Measurements from ENCODE around the gene SOCS2. TPM values are rescaled to one million over a fixed set of nuclear protein-coding genes. Genes with fewer than 3 reads are reported as not detected.

Gene SOCS2
- total and polyA plus RNA-seq, 2 donors (not counting 3 experiments of a cell fraction or from before 2014, with no cell fraction given), result 2.4 to 5.6 TPM

DNA sequence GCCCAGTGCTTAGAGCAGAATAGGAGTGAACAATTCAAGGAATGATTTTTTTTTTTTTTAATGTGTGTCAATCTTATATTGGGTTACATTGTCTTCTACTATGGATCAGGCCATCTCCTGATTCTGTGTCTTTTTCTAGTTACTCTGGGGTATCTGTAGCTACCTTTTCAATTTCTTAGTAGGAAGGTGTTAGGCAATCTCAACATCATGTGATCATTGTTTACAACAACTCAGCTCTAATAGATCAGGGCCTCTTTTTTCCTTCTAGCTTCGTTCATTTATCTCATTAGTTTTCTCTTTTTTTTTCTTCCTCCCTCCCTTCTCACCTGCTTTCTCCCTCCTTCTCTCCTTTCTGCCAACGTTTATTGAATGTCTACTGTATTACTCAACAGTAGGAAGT, 8.9 kb downstream of the SOCS2 start:
- H3K9ac ChIP-seq (replicated peaks; ENCODE audit: extremely low read depth, insufficient read depth, low read length), result no peak overlapping the region
- no peaks in the 10 kb centered on the region for H3K36me3 ChIP-seq (ENCODE audit: control insufficient read depth in 2 of 2, extremely low read depth in 1 of 2, insufficient read depth in 2 of 2, low read length in 2 of 2)
- FAIRE-seq (no peak), DNase-seq (ENCODE audit: low read depth, low spot score) (no peak)
- no TSS peak for BruUV-seq (replicated peaks)
- H3K27ac ChIP-seq (ENCODE audit: insufficient read depth, low read depth, low read length), result no peak overlapping the region
- H3K9me3 ChIP-seq (replicated peaks; ENCODE audit: control insufficient read depth, insufficient read depth, low read length), result no peaks in the 10 kb centered on the region
- H3K27me3 ChIP-seq (ENCODE audit: control insufficient read depth in 2 of 2, insufficient read depth in 2 of 2, low read length in 2 of 2), result peaks cover 30 to 38% of the 10 kb centered on the region in 2 experiments
- H3K4me2 ChIP-seq (ENCODE audit: insufficient read depth, low read length), result no peak overlapping the region
- ChIA-PET POLR2A (interaction anchor here (1.0 kb wide), 1 partner anchor 848 kb away, joined by 3 read pairs; no protein-coding TSS in a partner anchor), CTCF (interaction anchor here (1.3 to 2.0 kb wide), 4 partner anchors 8 to 521 kb away, joined by 3 to 5 read pairs (median 4); no protein-coding TSS in a partner anchor)
- TF ChIP-seq POLR2A (IDR thresholded peaks at IDR 0.05; ENCODE audit: low read depth, low read length) (no peak), JUN (IDR thresholded peaks at IDR 0.05; ENCODE audit: borderline replicate concordance, insufficient read depth, insufficient read length, low read depth) (no peak), GATA2 (IDR thresholded peaks at IDR 0.05; ENCODE audit: insufficient read depth, insufficient read length, low read depth, low read length) (no peak), MYC (IDR thresholded peaks at IDR 0.05; ENCODE audit: low read depth, low read length) (no peak), FOS (IDR thresholded peaks at IDR 0.05; ENCODE audit: borderline replicate concordance, insufficient read depth, low read length) (no peak), POLR2AphosphoS5 (IDR thresholded peaks at IDR 0.05; ENCODE audit: insufficient read depth, low read depth, low read length) (no peak), EZH2 (IDR thresholded peaks at IDR 0.05; ENCODE audit: borderline replicate concordance, low read depth, low read length, severe bottlenecking) (no peak)
- TF ChIP-seq, protein P1, sequence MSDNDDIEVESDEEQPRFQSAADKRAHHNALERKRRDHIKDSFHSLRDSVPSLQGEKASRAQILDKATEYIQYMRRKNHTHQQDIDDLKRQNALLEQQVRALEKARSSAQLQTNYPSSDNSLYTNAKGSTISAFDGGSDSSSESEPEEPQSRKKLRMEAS (IDR thresholded peaks at IDR 0.05; ENCODE audit: insufficient read depth, insufficient read length), result no peak
- TF ChIP-seq, protein P2, sequence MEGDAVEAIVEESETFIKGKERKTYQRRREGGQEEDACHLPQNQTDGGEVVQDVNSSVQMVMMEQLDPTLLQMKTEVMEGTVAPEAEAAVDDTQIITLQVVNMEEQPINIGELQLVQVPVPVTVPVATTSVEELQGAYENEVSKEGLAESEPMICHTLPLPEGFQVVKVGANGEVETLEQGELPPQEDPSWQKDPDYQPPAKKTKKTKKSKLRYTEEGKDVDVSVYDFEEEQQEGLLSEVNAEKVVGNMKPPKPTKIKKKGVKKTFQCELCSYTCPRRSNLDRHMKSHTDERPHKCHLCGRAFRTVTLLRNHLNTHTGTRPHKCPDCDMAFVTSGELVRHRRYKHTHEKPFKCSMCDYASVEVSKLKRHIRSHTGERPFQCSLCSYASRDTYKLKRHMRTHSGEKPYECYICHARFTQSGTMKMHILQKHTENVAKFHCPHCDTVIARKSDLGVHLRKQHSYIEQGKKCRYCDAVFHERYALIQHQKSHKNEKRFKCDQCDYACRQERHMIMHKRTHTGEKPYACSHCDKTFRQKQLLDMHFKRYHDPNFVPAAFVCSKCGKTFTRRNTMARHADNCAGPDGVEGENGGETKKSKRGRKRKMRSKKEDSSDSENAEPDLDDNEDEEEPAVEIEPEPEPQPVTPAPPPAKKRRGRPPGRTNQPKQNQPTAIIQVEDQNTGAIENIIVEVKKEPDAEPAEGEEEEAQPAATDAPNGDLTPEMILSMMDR (IDR thresholded peaks at IDR 0.05; ENCODE audit: extremely low read depth in 1 of 2, insufficient read depth in 1 of 2, low read depth in 1 of 2, low read length in 2 of 2), result no peak
- no peak overlapping the region for H2AFZ ChIP-seq (ENCODE audit: low read depth, low read length)
- H3K4me3 ChIP-seq (replicated peaks in 1 of 3; ENCODE audit: insufficient read depth in 1 of 3, low read depth in 1 of 3, low read length in 3 of 3), result no peak overlapping the region
- H3K4me1 ChIP-seq (ENCODE audit: control insufficient read depth, extremely low read depth, insufficient read depth, low read length), result no peaks in the 10 kb centered on the region
- no peaks in the 10 kb centered on the region for H3K79me2 ChIP-seq (ENCODE audit: control insufficient read depth, insufficient read depth, low read length)
- intact Hi-C loops (cut with micrococcal nuclease), result no loop called here
- dilution Hi-C loops (cut with MboI; ENCODE audit: extremely low pct_ligation_motif_present, low sequenced_read_pairs), result no loop called here
- H3K9me1 ChIP-seq (replicated peaks; ENCODE audit: control insufficient read depth, extremely low read depth, insufficient read depth, low read length), result no peaks in the 10 kb centered on the region
- no peaks in the 10 kb centered on the region for H4K20me1 ChIP-seq (replicated peaks; ENCODE audit: control insufficient read depth, extremely low read depth, insufficient read depth, low read length)

All from endothelial cell of umbilical vein (primary cell).